Measurements from ENCODE around the gene CATSPER3.

Gene CATSPER3

GRCh38 chr5:134967607-134968006, at the start of gene CATSPER3:
Gene CATSPER3 (plus strand): TSS chr5:134967907. CDS start chr5:134967992, 85 bp downstream.
- no peak for DNase-seq

GRCh38 chr5:134918861-134919260, 48.8 kb upstream of the CATSPER3 start:
- DNase-seq, result no peak

- DNase-seq, result peak; percentile 71
Measured at GRCh38 chr5:134920848-134921575, 46.7 kb upstream of the CATSPER3 start.

- no peak for DNase-seq
Measured at GRCh38 chr5:134932508-134932907, 35.2 kb upstream of the CATSPER3 start.

- no peak for DNase-seq
Measured at GRCh38 chr5:134934202-134934601, 33.5 kb upstream of the CATSPER3 start.

- DNase-seq, result no peak
Measured at GRCh38 chr5:134935711-134936602, 31.8 kb upstream of the CATSPER3 start.

- DNase-seq, result no peak
Measured at GRCh38 chr5:134937526-134937925, 30.2 kb upstream of the CATSPER3 start.

GRCh38 chr5:134938030-134938429, 29.7 kb upstream of the CATSPER3 start:
- no peak for DNase-seq

GRCh38 chr5:134939500-134939899, 28.2 kb upstream of the CATSPER3 start:
- DNase-seq, result no peak

GRCh38 chr5:134943547-134943946, 24.2 kb upstream of the CATSPER3 start:
- DNase-seq, result no peak

GRCh38 chr5:134944630-134945029, 23.1 kb upstream of the CATSPER3 start:
- no peak for DNase-seq

- no peak for DNase-seq
Measured at GRCh38 chr5:134945041-134945440, 22.7 kb upstream of the CATSPER3 start.

GRCh38 chr5:134948911-134949310, 18.8 kb upstream of the CATSPER3 start:
- no peak for DNase-seq

- DNase-seq, result no peak
Measured at GRCh38 chr5:134949316-134949715, 18.4 kb upstream of the CATSPER3 start.

- no peak for DNase-seq
Measured at GRCh38 chr5:134957920-134958608, 9.6 kb upstream of the CATSPER3 start.

GRCh38 chr5:134958755-134959154, 9.0 kb upstream of the CATSPER3 start:
- no peak for DNase-seq

- no peak for DNase-seq
Measured at GRCh38 chr5:134963098-134963497, 4.6 kb upstream of the CATSPER3 start.

- DNase-seq, result no peak
Measured at GRCh38 chr5:134964359-134965270, 3.1 kb upstream of the CATSPER3 start.

- peak; percentile 3 for DNase-seq
Measured at GRCh38 chr5:134965271-134965825, 2.4 kb upstream of the CATSPER3 start.

GRCh38 chr5:134968055-134968454, 348 bp downstream of the CATSPER3 start:
- DNase-seq, result peak; percentile 65

- DNase-seq, result no peak
Measured at GRCh38 chr5:134969166-134969565, 1.5 kb downstream of the CATSPER3 start.

Measured in NCI-H510A treated with DMSO at 0.1 percent for 48 hours (cell line).